Duodenal mucosa (tissue), 2 donors: ENCODE data around the gene FLT1.

Experiments used
- H3K27ac ChIP-seq: one replicate; pipeline ENCODE4 v1.7.0; 2013; ENCODE audit warnings: low read depth, low read length
- H3K27me3 ChIP-seq, 2 donors: one replicate each; pipeline ENCODE4 v1.7.0; 2013; ENCODE audit warnings: low read length in 2 of 2, control low read depth in 1 of 2; ENCODE audit not compliant: insufficient read depth in 2 of 2, control insufficient read depth in 1 of 2
- H3K36me3 ChIP-seq, 2 donors: one replicate each; pipeline ENCODE4 v1.7.0; 2013; ENCODE audit warnings: low read length in 2 of 2, control low read depth in 1 of 2; ENCODE audit not compliant: insufficient read depth in 2 of 2, control insufficient read depth in 1 of 2
- H3K4me1 ChIP-seq, 2 donors: one replicate each; pipeline ENCODE4 v1.7.0; 2013; ENCODE audit warnings: low read length in 2 of 2, control low read depth in 1 of 2; ENCODE audit not compliant: insufficient read depth in 2 of 2, control insufficient read depth in 1 of 2
- H3K4me3 ChIP-seq, 2 donors: one replicate each; pipeline ENCODE4 v1.7.0; 2013; ENCODE audit warnings: low read length in 2 of 2, low read depth in 1 of 2
- H3K9ac ChIP-seq, 2 donors: one replicate each; pipeline ENCODE4 v1.7.0; 2013; ENCODE audit warnings: low read length in 2 of 2, low read depth in 1 of 2
- H3K9me3 ChIP-seq, 2 donors: one replicate each; pipeline ENCODE4 v1.7.0; 2013; ENCODE audit warnings: low read length in 2 of 2, control low read depth in 1 of 2; ENCODE audit not compliant: control insufficient read depth in 1 of 2

FLT1 gene

DNA sequence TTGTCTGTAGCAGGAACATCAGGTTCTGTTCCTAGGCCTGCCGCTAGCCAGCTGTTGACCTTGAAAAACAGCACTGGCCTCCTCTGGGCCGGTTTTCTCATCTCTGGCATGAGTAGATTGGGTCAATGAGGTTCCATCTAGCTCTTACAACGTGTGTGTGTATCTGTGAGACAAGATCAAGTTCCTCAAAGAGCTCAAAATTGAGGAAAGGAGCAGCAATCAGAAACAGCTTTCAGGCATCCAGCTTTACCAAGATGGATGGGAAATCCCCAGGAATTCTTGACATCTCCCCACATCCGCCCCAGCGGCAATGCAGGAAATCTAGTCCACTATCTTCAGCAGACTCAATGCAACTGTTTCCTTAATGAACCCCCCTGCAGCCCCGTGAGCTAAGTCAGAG lies 4.9 kb downstream of the FLT1 start:
- H3K27me3 ChIP-seq = peaks cover 41 to 44% of the 10 kb centered on the region in 2 donors
- peaks cover 0 to 4% of the 10 kb centered on the region in 2 donors for H3K4me1 ChIP-seq
- no peak overlapping the region for H3K9ac ChIP-seq
- no peaks in the 10 kb centered on the region for H3K9me3 ChIP-seq
- H3K36me3 ChIP-seq = no peaks in the 10 kb centered on the region
- no peak overlapping the region for H3K27ac ChIP-seq
- no peak overlapping the region for H3K4me3 ChIP-seq

DNA sequence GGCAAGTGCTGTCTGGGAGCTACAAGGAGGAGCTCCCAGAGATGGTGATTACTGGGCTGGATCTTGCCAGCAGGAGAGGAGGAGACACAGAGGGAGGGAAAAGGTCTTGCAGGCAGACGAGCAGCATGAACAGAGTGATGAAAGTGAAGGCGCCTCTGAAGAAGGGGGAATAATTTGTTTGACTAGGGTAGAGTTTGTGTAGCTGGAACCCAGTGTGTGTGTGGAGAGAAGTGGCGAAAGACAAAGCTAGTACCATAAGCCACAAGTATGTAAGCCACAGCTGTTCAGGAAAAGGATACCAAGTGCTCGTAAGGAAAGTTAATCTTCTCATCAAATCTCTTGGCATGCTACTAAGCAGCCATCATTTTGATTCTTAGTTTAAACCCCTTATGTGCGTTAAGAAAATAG lies 5.4 kb downstream of the FLT1 start:
- Histone ChIP-seq H3K4me3 (no peak overlapping the region), H3K27ac (no peak overlapping the region), H3K4me1 (peaks cover 0 to 4% of the 10 kb centered on the region in 2 donors), H3K36me3 (no peaks in the 10 kb centered on the region), H3K27me3 (peaks cover 36 to 42% of the 10 kb centered on the region in 2 donors), H3K9me3 (no peaks in the 10 kb centered on the region), H3K9ac (no peak overlapping the region)

DNA sequence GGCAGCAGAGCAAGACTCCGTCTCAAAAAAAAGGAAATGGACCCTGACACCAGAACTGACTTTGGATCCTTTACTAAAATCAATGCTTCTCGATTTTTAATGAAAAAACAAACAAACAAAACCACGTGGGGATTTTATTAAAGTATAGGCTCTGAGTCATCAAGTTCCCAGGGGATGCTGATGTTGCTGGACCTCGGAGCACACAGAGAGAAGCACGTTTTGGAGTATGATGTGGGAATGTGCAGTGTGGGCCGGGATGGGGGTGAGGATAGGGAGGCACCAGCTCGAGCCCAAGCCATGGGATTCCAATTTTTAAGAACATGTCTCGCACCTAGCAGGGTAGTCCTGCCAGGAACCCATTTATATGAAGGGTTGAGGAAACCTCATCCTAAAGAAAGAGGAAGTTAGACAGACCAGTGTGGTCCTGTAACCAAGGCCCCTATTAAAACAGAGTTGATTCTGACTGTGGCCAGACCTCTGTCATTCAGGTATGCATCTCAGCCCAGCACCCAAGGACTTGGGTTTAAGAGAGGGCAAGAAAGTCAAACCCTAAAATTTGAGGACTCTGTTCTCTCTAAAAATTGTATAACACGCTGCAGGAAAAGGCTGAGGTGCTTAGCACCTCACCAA lies 6.4 kb downstream of the FLT1 start:
- Histone ChIP-seq H3K4me3 (no peak overlapping the region), H3K27me3 (peaks cover 26 to 36% of the 10 kb centered on the region in 2 donors), H3K9me3 (no peaks in the 10 kb centered on the region), H3K9ac (no peak overlapping the region), H3K27ac (no peak overlapping the region), H3K36me3 (no peaks in the 10 kb centered on the region), H3K4me1 (no peaks in the 10 kb centered on the region)

DNA sequence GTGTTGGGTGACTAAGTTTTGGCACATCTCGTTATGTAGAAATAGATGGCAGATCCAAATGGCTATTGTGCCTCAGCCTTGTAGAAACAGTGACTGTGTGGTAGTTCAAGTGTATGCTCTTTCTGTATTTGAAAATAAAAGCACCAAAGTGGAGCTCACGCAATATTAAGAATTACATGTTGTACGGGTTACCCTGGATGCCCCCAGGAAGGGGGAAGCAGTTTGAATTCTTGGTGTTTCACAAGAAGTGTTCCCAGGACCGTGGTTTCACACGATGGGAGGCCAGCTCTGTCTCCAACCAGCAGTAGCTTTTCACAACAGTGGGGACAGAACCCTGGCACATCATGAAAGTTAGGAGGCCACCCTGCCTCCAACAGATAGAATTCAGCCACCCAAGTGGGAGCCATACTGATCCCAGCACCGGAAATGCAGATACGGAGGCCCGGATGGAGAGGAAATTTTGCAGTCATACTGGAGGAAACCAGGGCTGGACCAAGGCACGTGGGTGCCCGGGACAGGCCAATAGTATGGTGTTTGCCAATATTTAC lies 8.9 kb downstream of the FLT1 start:
- no peaks in the 10 kb centered on the region for H3K9me3 ChIP-seq
- H3K9ac ChIP-seq = no peak overlapping the region
- H3K36me3 ChIP-seq = no peaks in the 10 kb centered on the region
- H3K4me1 ChIP-seq = no peaks in the 10 kb centered on the region
- no peak overlapping the region for H3K27ac ChIP-seq
- H3K27me3 ChIP-seq = peaks cover 7 to 24% of the 10 kb centered on the region in 2 donors
- H3K4me3 ChIP-seq = no peak overlapping the region

DNA sequence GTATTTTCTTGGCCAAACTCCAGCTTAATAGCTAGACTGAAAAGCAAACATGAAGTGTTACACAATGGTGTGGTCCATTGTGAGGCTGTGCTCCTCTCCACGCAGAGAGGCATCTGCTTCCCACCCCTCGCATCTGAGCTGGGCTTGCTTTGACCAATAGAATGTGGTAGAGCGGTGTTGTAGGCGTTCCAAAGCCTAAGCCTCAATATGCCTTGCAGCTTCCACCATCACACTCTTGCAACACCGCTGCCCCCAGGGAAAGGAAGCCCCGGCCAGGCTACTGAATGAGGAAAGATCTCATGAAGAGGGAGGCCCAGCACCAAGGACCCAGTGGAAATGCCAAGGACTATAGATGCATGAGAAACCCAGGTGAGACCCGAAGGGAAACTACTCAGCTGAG lies 9.4 kb downstream of the FLT1 start:
- no peaks in the 10 kb centered on the region for H3K36me3 ChIP-seq
- H3K27me3 ChIP-seq = peaks cover 7 to 21% of the 10 kb centered on the region in 2 donors
- no peaks in the 10 kb centered on the region for H3K9me3 ChIP-seq
- H3K27ac ChIP-seq = no peak overlapping the region
- H3K9ac ChIP-seq = no peak overlapping the region
- H3K4me3 ChIP-seq = no peak overlapping the region
- H3K4me1 ChIP-seq = no peaks in the 10 kb centered on the region

DNA sequence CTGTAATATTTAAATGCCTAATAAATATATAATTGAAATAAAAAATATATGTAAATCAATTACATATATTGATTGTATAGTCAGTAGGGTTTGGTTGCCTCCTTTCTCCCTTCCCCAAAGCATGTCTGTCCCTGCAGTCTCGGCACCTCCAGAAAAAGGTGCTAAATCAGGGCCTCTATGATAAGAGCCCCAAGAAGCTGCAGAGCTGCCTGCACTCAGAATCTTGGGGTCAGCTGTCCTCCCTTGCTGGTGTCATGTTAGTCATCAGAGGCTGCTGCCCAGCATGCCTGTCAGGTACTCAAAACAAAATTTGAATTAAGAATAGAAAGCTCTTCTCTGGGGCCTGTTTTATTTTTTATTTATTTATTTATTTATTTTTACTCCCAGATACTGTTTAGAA lies 9.8 kb downstream of the FLT1 start:
- Histone ChIP-seq H3K27ac (no peak overlapping the region), H3K36me3 (no peaks in the 10 kb centered on the region), H3K4me1 (no peaks in the 10 kb centered on the region)

DNA sequence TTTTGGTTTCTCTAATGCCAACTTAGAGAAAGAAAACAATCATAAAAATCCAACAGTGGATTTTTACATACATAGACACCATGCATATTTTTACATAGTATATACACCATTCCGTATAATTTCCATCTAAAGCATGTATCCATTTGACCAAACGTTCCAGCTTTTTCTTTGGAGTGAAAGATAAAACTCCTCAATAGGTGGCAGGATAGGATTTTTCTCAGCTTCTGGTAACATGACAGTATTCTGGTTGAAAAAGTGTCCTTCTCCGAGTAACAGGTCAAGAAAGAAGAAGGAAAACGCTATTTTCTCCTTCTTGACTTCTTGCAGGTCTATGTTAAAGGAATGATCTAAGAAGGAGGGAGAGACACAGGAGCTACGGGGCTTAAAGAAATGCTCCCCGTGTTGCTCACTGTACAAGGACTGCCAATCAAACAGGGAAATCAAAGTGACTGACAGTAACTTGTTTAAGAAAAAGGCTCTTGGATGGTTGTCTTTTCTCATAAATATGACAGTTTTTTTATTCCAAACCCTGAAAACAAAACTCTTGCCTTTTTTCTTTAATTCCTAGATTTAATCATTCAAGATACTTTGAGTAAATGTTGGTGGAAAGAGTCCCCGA lies 11.5 kb downstream of the FLT1 start:
- no peak overlapping the region for H3K9ac ChIP-seq
- peaks cover 3 to 14% of the 10 kb centered on the region in 2 donors for H3K27me3 ChIP-seq
- no peaks in the 10 kb centered on the region for H3K4me1 ChIP-seq
- no peak overlapping the region for H3K4me3 ChIP-seq
- no peaks in the 10 kb centered on the region for H3K36me3 ChIP-seq
- H3K9me3 ChIP-seq = no peaks in the 10 kb centered on the region
- H3K27ac ChIP-seq = no peak overlapping the region

More for the DNA sequence above, 9.8 kb downstream of the FLT1 start:
- Histone ChIP-seq H3K4me3 (no peak overlapping the region), H3K9me3 (no peaks in the 10 kb centered on the region), H3K9ac (no peak overlapping the region), H3K27me3 (peaks cover 7 to 17% of the 10 kb centered on the region in 2 donors)

DNA sequence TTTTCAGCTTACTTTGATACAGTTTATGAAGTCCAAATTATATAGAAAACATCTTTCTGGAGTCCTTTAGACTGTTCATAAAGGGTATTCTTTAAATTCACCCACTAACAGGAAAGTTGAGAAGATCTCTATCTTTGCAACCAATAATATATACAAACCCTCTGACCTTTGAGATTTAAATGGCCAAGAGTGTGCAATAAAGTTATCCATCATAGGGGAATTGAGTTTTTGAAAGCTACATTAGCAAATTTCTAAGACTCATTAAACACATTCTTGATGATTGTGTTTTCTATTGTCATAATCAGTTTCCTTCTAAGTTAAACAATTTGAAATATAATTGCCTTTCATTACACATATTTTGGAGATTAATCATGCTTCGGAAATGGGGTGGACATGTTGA lies 15.9 kb downstream of the FLT1 start:
- Histone ChIP-seq H3K4me3 (no peak overlapping the region), H3K4me1 (peaks cover 0 to 13% of the 10 kb centered on the region in 2 donors), H3K27ac (no peak overlapping the region), H3K9me3 (no peaks in the 10 kb centered on the region), H3K27me3 (peaks cover 0 to 8% of the 10 kb centered on the region in 2 donors), H3K36me3 (no peaks in the 10 kb centered on the region), H3K9ac (no peak overlapping the region)

DNA sequence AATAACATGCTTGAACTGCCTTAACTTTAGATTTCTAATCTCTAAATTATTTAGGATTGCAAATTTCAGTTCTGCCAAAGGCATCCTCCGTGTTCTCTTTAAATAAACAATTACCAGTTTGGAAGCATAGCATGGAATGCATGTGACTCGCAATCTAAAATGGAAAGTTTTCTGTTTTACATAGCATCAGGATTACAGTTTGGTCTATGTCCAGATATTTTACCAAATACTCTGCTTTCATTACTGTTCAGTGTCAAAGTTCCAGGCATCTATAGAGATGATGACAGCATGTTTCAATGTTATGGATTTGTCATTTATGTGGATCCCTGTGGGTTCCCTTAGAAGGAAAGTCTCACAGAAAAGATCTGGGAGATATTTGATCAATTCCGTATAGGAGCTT lies 16.8 kb downstream of the FLT1 start:
- H3K36me3 ChIP-seq = no peaks in the 10 kb centered on the region
- H3K9me3 ChIP-seq = no peaks in the 10 kb centered on the region
- H3K9ac ChIP-seq = no peak overlapping the region
- H3K4me3 ChIP-seq = no peak overlapping the region
- H3K27ac ChIP-seq = no peak overlapping the region
- H3K4me1 ChIP-seq = peaks cover 0 to 13% of the 10 kb centered on the region in 2 donors
- peaks cover 0 to 7% of the 10 kb centered on the region in 2 donors for H3K27me3 ChIP-seq

DNA sequence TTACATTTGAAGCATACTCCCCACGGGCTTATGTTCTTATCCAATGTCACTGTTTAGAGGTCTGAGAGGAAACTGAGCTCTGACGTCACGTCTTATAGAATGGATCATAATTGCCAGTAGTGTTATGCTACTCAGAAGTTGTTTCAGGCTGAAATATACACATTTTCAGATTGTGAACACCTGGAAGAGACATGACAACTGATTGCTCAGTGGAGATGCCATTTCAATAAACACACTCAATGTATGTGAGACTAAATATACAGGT lies 17.3 kb downstream of the FLT1 start:
- peaks cover 0 to 13% of the 10 kb centered on the region in 2 donors for H3K4me1 ChIP-seq

More for the DNA sequence above, 17.3 kb downstream of the FLT1 start:
- H3K9ac ChIP-seq = no peak overlapping the region
- H3K27ac ChIP-seq = no peak overlapping the region
- no peak overlapping the region for H3K4me3 ChIP-seq
- H3K9me3 ChIP-seq = no peaks in the 10 kb centered on the region
- H3K36me3 ChIP-seq = no peaks in the 10 kb centered on the region
- peaks cover 0 to 5% of the 10 kb centered on the region in 2 donors for H3K27me3 ChIP-seq
